Suprapubic skin (tissue), 3 donors: ENCODE data around the gene ZYG11A.

Experiments
- POLR2AphosphoS5 ChIP-seq, 3 donors: sonication (generic); formaldehyde crosslinking; IDR thresholded peaks; one replicate each; pipeline ENCODE4 v1.6.1; 2017; ENCODE audit warnings: antibody characterized with exemption in 3 of 3
- TF ChIP-seq, protein P1 (sequence below), 2 donors: fragments of 200-600 bp in 1 of 2; fragments of 450-650 bp in 1 of 2; sonication (generic) in 1 of 2; IDR thresholded peaks; one replicate each; pipeline ENCODE4 v1.5.1; 2016 to 2019; ENCODE audit warnings: antibody characterized with exemption in 2 of 2, mild to moderate bottlenecking in 1 of 2, moderate library complexity in 1 of 2

DNA sequence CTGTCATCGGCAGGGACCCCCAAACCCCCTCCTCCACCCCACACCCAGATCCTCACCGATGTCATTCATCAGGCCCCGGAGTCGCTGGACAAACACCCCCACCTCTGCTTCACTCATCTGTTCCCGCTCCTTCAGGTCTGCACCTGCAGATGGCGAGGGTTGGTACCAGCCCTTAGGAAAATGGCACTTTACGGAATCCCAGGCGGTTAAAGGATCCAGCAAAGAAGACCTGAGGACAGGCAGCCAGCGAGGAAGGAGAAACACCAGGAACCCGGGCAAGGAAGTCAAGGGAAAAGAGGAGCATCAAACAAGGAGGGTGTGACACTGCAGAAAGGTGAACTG is 65.2 kb downstream of the ZYG11A start:
- TF ChIP-seq, protein P1, sequence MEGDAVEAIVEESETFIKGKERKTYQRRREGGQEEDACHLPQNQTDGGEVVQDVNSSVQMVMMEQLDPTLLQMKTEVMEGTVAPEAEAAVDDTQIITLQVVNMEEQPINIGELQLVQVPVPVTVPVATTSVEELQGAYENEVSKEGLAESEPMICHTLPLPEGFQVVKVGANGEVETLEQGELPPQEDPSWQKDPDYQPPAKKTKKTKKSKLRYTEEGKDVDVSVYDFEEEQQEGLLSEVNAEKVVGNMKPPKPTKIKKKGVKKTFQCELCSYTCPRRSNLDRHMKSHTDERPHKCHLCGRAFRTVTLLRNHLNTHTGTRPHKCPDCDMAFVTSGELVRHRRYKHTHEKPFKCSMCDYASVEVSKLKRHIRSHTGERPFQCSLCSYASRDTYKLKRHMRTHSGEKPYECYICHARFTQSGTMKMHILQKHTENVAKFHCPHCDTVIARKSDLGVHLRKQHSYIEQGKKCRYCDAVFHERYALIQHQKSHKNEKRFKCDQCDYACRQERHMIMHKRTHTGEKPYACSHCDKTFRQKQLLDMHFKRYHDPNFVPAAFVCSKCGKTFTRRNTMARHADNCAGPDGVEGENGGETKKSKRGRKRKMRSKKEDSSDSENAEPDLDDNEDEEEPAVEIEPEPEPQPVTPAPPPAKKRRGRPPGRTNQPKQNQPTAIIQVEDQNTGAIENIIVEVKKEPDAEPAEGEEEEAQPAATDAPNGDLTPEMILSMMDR (IDR thresholded peaks at IDR 0.05), result no peak
- TF ChIP-seq POLR2AphosphoS5 (IDR thresholded peaks at IDR 0.05), result no peak
